ENCODE measurements around the gene ELFN2.

ELFN2 gene

DNA sequence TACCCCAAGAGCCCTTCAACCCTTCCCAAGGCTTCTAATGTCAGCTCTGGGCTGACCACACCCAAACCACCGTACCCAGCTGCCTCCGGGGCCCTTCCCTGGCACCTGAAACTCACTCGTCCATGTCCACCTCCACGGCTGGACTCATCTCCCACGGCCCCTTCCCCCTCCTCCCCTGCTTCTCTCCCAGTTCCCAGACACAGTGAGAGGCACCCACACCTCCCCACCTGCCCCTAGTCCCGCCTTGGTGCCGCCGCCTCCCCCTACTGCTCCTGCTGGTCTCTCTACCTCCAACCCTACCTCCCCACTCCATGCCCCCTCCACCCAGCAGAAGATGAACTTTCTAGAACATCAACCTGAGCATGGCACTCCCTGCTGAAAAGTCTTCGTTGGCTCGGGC, 39.5 kb downstream of the ELFN2 start:
- DNase-seq (ENCODE audit: low read depth in 2 of 3, low spot score in 2 of 3): no peak

DNA sequence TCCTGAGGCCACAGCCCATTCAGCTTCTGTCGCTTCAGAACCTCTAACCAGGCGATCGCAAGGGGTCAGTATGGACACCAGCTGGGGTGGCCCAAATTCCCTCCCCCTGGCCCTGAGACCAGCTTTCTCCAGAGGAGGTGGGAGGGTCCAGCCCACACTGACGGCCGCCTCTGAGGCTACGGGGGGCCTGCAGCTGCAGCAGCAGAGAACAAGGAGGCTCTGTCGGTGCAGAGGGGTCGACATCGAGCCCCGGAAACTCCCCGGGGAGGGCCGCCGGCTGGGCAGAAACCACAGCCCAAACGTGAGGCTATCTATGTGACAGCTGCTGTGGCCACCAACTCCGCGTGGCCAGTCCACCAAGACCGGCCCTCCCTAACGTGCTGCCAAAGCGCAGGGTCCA, 40.8 kb downstream of the ELFN2 start:
- DNase-seq (ENCODE audit: low read depth in 2 of 3, low spot score in 2 of 3): no peak

DNA sequence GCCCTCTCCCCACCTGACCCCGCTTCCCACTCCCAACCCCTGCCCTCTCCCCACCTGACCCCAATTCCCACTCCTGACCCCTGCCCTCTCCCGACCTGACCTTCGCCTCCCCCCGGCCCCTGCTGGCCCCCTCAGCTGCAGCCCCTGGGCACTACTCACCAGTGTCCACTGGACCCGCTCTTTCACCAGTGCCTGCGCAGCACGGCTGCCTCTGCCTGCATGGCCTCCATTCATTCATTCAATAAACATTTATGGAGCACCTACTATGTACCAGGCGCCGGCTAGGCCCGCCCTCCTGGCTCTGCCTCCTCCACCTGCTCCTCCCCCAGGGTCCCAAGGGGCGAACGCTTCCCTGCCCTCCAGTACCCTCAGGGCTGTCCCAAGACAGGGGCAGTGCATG, 42.6 kb downstream of the ELFN2 start:
- no peak for DNase-seq (ENCODE audit: low read depth in 2 of 3, low spot score in 2 of 3)

DNA sequence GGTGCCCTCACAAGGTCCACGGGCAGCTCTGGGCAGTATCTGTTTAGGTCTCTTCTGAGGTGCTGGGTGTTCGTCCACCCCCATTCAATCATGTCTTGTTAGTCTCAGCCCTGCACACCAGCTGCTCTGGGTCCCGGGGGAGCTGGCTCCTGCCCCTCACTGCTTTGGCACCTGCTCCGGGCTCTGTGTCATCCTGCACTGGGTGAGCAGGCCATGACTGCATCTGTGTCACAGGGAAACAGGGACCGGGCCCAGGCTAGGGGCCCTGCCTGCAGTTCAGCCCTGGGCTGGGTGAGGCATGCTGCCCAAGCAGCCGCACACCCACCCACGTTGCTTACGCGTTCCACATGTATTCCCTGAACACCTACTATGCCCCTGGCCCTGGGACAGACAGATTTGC, 43.9 kb downstream of the ELFN2 start:
- DNase-seq (ENCODE audit: low read depth in 2 of 3, low spot score in 2 of 3): no peak

DNA sequence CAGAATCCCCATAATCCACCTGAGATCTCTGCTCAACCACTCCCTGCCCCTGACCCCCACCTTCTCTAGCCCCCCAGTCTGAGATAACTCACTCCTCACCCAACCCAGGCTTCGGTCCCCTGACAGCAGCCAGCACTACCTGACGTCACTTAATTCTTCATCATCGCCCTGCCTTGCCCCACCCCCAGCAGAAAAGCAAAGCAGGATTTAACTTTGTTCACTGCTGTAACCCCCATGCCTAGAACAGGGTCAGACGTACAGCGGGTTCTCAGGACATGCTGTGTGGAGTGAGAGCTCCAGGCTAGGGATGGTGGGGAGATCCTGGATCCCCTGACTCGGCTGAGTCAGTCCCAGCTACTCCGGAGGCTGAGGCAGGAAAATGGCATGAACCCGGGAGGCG, 45.8 kb downstream of the ELFN2 start:
- DNase-seq (ENCODE audit: low read depth in 2 of 3, low spot score in 2 of 3): no peak

DNA sequence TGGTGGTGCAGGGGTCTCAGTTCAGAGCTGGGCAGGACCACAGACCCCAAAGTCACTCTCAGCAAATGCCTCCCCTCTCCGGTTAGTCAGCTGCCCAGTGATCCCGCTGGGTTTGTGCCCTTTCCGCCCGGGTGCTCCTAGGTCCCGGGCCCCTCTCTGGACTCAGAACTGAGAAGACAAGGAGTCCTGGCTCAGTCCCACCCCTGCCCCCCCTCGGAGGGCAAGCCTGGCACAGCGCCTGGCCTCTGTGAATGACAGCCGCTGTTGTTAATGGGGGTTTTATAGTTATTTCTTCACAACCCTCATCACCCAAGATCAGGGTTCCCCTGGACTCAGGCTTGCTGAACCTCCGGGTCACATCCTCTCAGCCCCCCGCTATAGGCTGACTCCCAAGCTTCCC, 47.6 kb downstream of the ELFN2 start:
- no peak for DNase-seq (ENCODE audit: low read depth in 2 of 3, low spot score in 2 of 3)

DNA sequence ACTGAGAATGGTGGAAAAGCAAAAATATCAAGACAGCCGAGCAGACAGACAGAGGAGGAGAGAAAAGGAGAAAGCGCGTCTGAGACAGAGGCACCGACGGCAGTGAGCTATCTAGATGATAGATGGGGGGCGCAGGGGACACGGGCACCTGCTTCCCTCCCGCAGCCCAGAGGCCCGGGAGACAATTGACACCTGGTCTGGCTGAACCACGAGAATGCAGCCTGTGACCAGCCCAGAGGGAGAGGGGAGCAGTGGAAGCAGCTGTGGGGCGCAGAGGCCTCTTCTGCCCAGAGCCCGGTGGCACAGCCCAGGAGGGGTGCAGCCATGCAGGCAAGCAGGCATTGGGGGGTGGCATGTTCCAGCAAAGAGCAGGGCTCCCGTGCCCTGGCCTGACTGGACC, 48.2 kb downstream of the ELFN2 start:
- no peak for DNase-seq (ENCODE audit: low read depth in 2 of 3, low spot score in 2 of 3)

DNA sequence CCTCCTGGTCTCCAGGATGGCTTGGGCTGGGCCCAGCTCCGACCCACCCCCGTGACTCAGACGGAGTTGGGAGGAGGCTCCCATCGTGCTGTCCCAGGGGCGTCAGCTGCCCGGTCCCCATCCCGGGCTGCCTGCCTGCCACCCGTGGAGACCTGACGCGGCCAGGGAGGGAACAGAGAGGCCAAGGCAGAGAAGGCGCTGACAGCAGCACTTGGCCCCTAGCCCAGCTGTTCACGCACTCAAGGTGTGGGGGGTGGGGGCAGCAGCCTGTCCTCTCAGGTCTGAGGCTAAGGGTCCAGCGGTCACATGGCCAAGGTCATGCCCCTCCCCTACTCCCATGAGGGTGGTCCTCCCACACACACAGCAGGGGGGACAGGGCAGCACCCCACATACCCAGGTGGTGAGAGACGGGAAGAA, 48.6 kb downstream of the ELFN2 start:
- DNase-seq (ENCODE audit: low read depth in 2 of 3, low spot score in 2 of 3): no peak

DNA sequence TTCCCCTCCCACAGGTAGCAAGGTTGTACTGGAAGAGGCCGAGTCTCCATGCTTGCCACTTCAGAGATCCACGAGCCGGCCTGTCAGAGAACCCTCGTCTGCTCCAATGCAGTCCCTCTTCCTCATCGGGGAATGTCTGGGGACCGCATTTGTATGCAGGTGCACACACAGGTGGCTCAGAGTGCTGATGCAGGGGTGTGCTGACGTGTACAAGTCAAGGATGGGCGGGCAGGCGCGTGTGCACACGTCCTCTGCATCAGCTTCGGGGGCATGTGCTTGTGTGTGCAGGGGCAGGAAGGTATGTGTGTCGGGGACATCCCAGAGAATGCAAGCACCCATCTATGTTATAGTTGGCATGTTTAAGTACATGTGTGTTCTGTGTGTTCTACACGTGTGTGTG, 49.4 kb downstream of the ELFN2 start:
- DNase-seq (ENCODE audit: low read depth in 2 of 3, low spot score in 2 of 3): no peak

DNA sequence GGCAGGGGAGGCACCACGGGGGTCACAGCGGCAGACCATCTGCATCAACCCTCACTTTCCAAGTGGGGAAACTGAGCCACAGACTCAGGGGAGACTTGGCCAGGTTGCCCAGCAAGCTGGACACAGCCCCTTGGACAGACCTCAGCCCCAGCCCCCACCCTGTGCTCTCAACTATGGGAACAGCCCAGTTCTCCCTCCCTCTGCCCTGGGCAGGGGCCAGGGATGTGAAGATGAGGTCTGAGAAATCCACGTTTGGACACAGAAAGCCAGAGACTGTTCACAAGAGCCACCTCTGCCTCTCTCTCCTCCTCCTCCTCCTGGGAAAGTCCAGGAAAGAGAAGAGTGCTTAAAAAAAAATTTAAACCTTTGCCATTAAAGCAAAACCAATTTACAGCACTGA, 50.1 kb downstream of the ELFN2 start:
- DNase-seq (ENCODE audit: low read depth in 2 of 3, low spot score in 2 of 3): no peak

DNA sequence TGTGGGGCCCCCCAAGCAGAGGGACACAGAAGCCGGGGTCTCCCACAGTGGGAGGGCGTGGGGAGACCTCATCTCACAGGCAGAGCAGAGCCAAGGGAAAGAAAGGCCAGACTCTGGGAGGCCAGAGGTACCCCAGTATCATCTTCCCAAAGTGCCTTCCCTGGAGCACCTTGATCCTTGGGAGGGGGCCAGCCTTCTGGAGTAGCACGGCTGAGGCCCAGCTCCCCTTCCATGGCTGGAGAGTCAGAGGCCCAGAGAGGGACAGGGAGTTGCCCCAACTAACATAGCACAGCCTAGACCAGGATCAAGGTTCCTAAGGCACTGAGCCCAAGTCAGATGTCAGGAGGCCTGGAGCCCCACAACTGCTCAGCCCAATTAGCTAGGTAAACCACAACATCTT, 50.6 kb downstream of the ELFN2 start:
- no peak for DNase-seq (ENCODE audit: low read depth in 2 of 3, low spot score in 2 of 3)

DNA sequence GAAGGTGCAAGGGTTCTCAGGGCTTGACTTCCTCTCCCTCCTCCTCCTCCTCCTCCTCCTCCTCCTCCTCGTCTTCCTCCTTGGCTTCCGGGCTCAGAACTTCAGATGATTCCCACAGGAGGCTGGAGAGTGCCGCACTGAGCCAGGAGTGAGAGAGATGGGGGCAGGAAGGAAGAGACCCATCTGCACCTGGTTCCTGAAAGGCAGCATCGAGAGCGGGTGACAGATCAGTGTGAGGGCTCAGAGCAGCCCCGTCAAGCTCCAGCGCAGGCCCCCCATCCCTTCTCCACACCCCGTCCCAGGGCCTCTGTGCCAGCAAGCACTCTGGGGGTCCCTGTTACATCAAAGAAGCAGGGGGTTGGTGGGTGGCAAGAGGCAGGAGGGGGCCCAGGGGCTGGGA, 51.5 kb downstream of the ELFN2 start:
- no peak for DNase-seq (ENCODE audit: low read depth in 2 of 3, low spot score in 2 of 3)

DNA sequence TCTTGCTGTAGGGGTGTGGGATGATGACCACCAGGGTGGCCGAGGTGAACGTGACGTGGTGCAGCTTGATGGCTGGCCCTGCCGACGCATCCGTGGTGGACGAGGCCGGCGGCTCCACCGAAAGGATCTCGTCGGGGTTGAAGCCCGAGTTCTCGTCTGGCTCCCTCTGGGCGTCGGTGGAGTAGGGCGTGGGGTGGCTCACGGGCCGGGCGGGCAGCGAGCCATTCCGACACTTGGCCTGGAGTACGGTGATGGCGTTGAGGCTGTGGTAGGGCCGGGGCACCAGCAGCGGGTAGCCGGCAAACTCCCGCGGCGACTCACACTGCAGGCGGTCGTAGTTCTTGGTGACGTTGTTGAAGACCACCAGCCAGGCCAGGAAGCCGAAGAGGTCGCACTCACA, 52.7 kb downstream of the ELFN2 start:
- DNase-seq (ENCODE audit: low read depth in 2 of 3, low spot score in 2 of 3): no peak

DNA sequence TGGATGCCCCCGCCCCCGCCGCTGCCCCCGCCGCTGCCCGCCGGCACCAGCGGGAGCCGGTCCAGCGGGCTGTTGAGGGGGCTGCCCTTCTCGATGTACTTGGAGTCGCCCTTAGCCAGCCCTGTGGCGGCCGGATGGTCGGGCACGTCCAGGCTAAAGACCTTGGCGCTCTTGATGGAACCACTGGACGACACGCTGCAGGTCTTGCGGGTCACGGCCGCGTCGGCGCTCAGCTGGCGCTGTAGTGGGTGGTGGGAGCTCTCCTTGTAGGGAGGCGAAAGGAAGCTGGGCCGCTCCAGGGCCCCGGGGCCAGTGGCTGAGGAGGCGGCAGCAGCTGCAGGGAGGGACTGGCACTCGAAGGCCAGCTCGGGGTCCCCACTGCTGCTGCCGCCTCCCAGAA, 53.8 kb downstream of the ELFN2 start:
- DNase-seq (ENCODE audit: low read depth in 2 of 3, low spot score in 2 of 3): no peak

DNA sequence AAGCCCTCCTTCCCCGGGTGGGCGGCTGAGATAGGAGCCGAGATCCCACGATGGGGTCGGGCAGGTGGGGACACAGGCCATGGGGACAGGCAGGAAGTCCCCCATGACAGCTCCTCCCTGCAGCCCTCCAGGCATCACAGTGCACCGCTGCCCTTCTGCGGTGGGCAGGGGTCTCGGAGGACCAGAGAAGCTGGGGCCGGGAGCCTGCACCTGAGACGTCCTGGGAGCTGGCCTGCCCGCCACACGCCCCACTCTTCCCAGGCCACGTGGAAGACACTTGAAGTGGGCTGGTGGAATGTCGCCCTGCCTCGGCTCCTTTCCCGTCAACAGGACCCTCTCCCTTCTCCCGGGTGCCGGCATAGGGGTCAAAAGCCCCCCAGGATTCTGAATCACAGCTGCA, 55.4 kb downstream of the ELFN2 start:
- DNase-seq (ENCODE audit: low read depth in 2 of 3, low spot score in 2 of 3): no peak

DNA sequence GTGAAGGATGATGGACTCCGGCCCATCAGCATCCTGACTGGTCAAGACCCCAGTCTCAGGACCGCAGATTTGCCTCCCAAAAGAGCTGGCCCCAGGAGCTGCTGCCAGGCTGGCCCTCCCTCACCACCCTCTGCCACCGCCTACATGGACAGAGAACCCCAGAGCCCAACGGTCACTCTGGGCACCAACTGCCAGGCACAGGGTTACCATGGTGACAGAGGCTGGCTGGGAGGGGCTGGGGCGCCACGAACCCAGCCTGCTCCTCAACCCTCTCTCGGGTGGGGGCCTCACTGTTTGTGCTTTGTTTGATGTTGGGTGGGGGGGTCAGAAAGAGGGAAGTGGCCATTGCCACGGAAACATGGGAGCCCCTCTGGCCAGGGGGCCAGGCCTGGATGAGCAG, 55.8 kb downstream of the ELFN2 start:
- no peak for DNase-seq (ENCODE audit: low read depth in 2 of 3, low spot score in 2 of 3)

DNA sequence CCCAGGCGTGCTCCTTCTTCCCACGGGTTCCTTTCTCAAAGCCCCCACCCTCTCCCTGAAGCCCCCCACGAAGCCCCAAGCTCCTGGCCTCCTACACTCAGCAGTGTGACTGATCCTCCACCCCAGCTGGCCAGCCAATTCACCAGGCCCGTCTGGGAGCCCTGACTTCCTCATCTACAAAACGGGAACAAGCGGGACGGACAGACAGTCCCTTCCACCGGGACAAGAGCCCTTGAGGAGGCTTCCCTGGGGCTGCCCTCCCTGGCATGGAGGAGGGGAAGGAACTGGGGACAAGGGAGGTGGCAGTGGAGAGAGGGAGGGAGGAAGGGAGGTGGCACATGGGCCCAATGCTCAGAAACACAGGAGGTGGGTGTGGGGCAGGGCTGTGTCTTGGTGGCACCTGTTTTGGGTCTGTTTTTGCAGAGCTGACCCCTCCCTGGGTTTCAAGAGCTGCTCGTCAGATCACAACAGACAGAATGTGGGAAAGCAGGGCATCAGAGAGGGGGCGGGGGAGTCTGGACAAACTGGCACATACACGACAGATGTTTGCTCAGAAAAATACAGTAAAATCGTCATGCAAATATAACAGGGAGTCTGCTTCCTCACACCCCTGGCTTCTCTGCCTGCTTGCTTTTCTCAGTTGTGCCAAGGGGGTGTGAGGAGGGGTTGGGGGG, 56.8 kb downstream of the ELFN2 start:
- no peak for DNase-seq (ENCODE audit: low read depth in 2 of 3, low spot score in 2 of 3)

DNA sequence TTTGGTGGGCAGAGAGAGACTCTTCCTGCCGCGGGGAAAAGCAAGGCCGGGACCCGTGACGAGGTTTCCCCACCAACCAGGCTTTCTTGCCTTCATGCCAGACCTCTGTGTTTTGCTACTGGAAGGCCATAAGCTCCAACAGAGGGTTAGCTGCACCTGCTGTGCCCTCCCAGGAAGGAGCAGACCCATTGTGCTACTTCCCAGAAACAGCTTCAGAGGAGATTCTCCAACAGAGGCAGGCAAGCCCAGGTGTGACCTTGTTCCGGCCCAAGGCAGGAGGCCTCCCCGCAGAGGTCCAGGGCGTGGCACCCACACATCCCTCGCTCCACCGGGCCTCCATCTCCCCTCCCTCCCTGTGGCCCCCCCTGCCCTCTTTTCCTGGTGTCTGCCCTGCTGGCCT, 57.8 kb downstream of the ELFN2 start:
- DNase-seq (ENCODE audit: low read depth in 2 of 3, low spot score in 2 of 3): no peak

DNA sequence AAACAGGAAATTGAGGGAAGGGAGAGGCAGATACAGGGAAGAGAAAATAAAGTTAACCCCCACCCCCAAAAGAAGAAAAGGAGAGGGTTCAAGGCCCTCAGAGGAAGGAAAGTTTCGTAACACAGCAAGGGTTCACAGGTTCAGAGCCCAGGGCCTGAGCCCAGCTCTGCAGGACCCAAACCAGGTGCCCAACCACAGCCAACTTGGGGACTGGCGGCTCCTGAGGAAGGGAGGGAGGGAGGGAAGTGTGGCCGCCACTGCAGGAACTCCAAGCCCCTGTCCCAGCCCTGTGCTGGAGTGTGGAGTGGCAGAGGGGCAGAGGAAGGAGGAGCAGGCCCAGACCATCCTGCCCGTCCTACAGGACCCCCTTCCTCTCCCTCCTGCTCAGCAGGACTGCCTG, 59.2 kb downstream of the ELFN2 start:
- DNase-seq (ENCODE audit: low read depth in 2 of 3, low spot score in 2 of 3): no peak

DNA sequence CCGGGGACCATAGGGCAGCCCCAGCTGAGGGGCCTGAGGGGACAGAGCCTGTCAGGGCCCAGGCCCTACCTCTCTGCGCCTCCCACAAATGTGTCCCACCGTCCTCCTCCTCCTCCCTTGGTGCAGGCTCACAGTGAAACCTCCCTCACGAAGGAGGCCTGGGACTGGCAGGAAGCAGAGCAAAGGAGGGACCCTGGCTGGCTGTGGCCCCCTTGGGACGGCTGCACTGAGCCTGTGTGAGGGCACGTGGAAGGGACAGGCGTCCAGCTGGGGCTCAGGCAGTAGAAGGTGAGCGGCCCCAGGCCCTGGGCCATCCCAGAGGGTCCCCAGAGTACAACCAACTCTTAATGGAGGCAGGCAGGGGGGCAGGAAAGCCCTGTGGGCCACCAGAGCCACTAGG, 60.7 kb downstream of the ELFN2 start:
- DNase-seq (ENCODE audit: low read depth in 2 of 3, low spot score in 2 of 3): no peak

DNA sequence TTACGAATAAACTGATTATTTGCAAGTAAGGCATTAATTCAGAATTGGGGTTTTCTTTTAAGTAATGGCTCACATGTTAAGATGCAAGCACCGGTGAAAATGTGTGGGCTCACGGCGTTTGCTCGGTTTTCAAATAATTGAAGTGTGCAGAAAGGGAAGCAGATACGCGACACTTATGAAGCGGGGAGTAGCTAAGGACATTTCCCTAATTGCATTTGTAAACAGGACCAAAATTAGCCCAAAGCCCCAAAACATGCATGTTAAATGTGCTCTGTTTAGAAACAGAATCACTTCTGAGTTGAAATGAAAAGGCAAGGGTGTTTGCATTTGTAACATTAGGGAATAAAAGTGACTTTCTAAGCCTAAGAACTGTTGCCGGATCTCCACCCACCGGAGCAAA, 61.3 kb downstream of the ELFN2 start:
- no peak for DNase-seq (ENCODE audit: low read depth in 2 of 3, low spot score in 2 of 3)

DNA sequence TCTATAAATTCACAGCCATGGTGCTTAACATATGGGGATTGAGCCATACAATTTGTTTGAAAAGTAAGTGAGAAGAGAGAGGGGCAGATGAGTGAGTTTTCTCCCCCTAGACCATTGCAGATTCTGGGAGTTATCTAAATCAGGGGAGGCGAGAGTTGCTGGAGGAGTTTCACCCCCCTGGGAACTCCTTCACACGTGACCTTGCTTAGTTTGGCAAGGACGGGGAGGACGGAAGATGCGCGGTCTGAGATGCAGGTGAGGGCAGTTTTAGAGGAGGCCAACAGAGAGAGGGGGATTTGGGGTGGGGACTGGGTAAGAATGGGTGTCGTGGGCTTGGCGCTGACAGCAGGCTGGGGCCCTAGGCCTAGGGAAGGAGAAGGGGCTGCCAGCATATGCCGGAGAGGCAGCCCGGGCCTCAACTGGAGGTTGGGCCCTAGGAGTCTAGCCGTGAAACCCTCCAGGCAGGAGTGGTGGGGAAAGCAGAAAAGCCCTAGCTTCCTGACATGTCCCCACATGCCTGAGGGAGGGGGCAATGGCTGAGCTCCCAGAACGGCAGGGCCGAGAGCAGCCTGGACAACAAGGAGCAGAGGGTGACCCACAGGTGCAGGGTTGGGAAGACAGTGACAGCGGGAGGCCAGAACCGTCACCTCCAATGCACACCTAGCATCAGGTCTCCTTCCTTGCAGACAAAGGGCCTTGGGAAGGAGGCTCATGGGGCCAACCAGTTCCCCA, 63.9 kb downstream of the ELFN2 start:
- no peak for DNase-seq (ENCODE audit: low read depth in 2 of 3, low spot score in 2 of 3)

DNA sequence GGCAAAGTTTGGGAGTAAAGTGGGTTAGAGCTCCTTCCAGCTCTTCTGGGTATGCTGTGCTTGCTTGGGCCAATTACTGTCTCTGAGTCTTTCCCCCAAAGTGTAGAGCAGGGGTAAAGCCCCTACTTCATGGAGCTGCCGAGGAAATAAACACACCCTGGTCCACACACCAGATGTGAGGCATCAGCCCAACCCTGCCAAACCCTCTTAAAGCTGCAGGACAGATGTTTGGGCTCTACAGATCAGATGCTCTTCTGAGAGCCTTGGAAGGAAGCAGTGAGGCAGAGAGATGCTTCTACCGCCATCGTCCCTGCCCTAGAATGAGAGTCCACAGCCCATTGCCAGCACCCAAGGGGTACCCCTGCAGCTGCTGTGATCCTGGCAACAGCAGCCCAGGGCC, 64.7 kb downstream of the ELFN2 start:
- DNase-seq (ENCODE audit: low read depth in 2 of 3, low spot score in 2 of 3): no peak
